Measurements from ENCODE around the gene FGF18.

DNA sequence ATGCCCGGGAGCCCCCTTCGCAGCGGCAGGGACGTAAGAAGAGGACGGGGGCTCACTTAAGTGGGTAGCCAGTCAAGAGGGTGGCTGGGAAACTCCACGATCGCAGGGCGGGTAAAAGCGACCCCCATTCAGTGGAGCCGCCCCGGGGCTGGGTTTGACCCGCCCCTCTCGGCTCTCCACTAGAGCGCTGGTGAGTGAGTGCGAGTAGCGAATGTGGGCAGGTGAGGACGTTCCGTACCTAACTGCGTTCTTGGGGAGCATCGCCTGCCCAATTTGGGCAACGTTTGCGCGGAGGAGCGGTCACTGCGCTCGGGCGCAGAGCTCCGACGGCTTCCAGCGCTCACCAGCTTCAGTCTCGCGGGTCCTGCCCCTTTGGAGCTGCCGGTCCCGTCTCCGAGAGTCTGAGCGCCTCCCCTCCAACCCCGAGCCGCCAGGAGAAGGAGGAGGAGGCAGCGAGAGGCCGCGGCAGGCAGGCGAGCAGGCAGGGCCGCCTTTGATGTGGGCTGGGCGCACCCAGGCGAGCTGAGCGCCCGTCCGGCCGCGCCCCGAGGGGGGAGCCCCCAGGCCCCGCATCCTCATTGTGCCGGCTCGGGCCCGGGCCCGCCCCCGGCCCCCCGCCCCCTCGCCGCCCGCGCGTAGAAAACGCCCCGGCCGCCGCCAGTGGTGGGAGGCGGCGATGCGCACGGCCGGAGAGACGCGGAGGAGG is at the start of gene FGF18:
- TF ChIP-seq, protein P1, sequence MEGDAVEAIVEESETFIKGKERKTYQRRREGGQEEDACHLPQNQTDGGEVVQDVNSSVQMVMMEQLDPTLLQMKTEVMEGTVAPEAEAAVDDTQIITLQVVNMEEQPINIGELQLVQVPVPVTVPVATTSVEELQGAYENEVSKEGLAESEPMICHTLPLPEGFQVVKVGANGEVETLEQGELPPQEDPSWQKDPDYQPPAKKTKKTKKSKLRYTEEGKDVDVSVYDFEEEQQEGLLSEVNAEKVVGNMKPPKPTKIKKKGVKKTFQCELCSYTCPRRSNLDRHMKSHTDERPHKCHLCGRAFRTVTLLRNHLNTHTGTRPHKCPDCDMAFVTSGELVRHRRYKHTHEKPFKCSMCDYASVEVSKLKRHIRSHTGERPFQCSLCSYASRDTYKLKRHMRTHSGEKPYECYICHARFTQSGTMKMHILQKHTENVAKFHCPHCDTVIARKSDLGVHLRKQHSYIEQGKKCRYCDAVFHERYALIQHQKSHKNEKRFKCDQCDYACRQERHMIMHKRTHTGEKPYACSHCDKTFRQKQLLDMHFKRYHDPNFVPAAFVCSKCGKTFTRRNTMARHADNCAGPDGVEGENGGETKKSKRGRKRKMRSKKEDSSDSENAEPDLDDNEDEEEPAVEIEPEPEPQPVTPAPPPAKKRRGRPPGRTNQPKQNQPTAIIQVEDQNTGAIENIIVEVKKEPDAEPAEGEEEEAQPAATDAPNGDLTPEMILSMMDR (IDR thresholded peaks at IDR 0.05; ENCODE audit: insufficient read depth, low read depth, low read length), result no peak
- no peak for TF ChIP-seq EZH2 (IDR thresholded peaks at IDR 0.05; ENCODE audit: insufficient read depth, low read length)
